Endothelial cell of umbilical vein (primary cell): ENCODE data around the gene CCDC187. TPM values are rescaled to one million over a fixed set of nuclear protein-coding genes. Genes with fewer than 3 reads are reported as not detected.

ENCODE experiments used
- BruUV-seq: library from RNA; stranded (reverse); fragments of 400-500 nt; replicated peaks from 2 replicates; lab custom pipeline; 2021; lab: Mats Ljungman, UMichigan
- CTCF ChIA-PET: fragments of 300-600, 350-600 bp; sonication (Branson Sonifier 250); formaldehyde crosslinking; loops from one replicate; lab custom pipeline; 2021; ENCODE audit warnings: antibody characterized with exemption, inconsistent platforms; lab: Charles Lee
- POLR2A ChIA-PET: fragments of 300-600, 350-600 bp; sonication (Branson Sonifier 250); formaldehyde crosslinking; loops from one replicate; lab custom pipeline; 2021; ENCODE audit warnings: antibody characterized with exemption, inconsistent platforms; lab: Charles Lee
- DNase-seq: peaks from one replicate; pipeline ENCODE4 v3.0.0-alpha.2; 2011; ENCODE audit warnings: low read depth, low spot score
- FAIRE-seq: peaks from 2 replicates; lab custom pipeline; 2011; peaks lifted over from hg19 to GRCh38; lab: Jason Lieb, UNC
- H2AFZ ChIP-seq: 2 replicates; pipeline ENCODE4 v1.6.0; 2012; ENCODE audit warnings: low read depth, low read length, control low read depth, inconsistent platforms
- H3K27ac ChIP-seq: 2 replicates; pipeline ENCODE4 v1.5.1; 2011; ENCODE audit warnings: low read depth, mild to moderate bottlenecking, control low read depth, low read length, moderate library complexity; ENCODE audit not compliant: insufficient read depth
- H3K27me3 ChIP-seq, 2 experiments: 2 replicates each; pipeline versions ENCODE4 v1.6.0 to v1.6.1; 2011; ENCODE audit warnings: low read length in 2 of 2, mixed read lengths in 1 of 2; ENCODE audit not compliant: control insufficient read depth in 2 of 2, insufficient read depth in 2 of 2
- H3K36me3 ChIP-seq, 2 experiments: 2 replicates in 1 of 2; 3 replicates in 1 of 2; pipeline ENCODE4 v1.5.1; 2011; ENCODE audit warnings: low read length in 2 of 2, mild to moderate bottlenecking in 1 of 2, moderate library complexity in 1 of 2; ENCODE audit not compliant: control insufficient read depth in 2 of 2, insufficient read depth in 2 of 2; ENCODE audit errors: extremely low read depth in 1 of 2
- H3K4me1 ChIP-seq: 3 replicates; pipeline ENCODE4 v1.5.1; 2011; ENCODE audit warnings: mild to moderate bottlenecking, low read length; ENCODE audit not compliant: control insufficient read depth, insufficient read depth; ENCODE audit errors: extremely low read depth
- H3K4me2 ChIP-seq: 2 replicates; pipeline ENCODE4 v1.6.1; 2011; ENCODE audit warnings: low read length, control low read depth, mixed read lengths; ENCODE audit not compliant: insufficient read depth
- H3K4me3 ChIP-seq, 3 experiments: fragments of 200-600 bp in 1 of 3; sonication (generic), shearing (Covaris generic) in 1 of 3; replicated peaks in 1 of 3; 2 replicates each; pipeline ENCODE4 v1.5.1; 2011 to 2016; ENCODE audit warnings: control low read depth in 3 of 3, low read length in 3 of 3, mild to moderate bottlenecking in 2 of 3, inconsistent platforms in 1 of 3, low read depth in 1 of 3, moderate library complexity in 1 of 3; ENCODE audit not compliant: insufficient read depth in 1 of 3
- H3K79me2 ChIP-seq: 2 replicates; pipeline ENCODE4 v1.6.0; 2012; ENCODE audit warnings: low read length, inconsistent platforms; ENCODE audit not compliant: control insufficient read depth, insufficient read depth
- H3K9ac ChIP-seq: replicated peaks from 2 replicates; pipeline ENCODE3; 2011; ENCODE audit warnings: low read length, control low read depth; ENCODE audit not compliant: insufficient read depth; ENCODE audit errors: extremely low read depth
- H3K9me1 ChIP-seq: replicated peaks from 3 replicates; pipeline ENCODE4 v1.6.0; 2011; ENCODE audit warnings: mild to moderate bottlenecking, low read length; ENCODE audit not compliant: control insufficient read depth, insufficient read depth; ENCODE audit errors: extremely low read depth
- H3K9me3 ChIP-seq: replicated peaks from 2 replicates; pipeline ENCODE4 v1.5.1; 2012; ENCODE audit warnings: low read length, inconsistent platforms; ENCODE audit not compliant: control insufficient read depth, insufficient read depth
- H4K20me1 ChIP-seq: replicated peaks from 2 replicates; pipeline ENCODE3; 2011; ENCODE audit warnings: mild to moderate bottlenecking, low read length; ENCODE audit not compliant: control insufficient read depth, insufficient read depth; ENCODE audit errors: extremely low read depth
- EZH2 ChIP-seq: IDR thresholded peaks from 2 replicates; pipeline ENCODE4 v1.6.1; 2012; ENCODE audit warnings: borderline replicate concordance, low read depth, mild to moderate bottlenecking, moderate library complexity, low read length, inconsistent platforms; ENCODE audit not compliant: severe bottlenecking
- FOS ChIP-seq: IDR thresholded peaks from 2 replicates; pipeline ENCODE4 v1.6.1; 2011; ENCODE audit warnings: mild to moderate bottlenecking, low read length, moderate library complexity, borderline replicate concordance; ENCODE audit not compliant: insufficient read depth
- GATA2 ChIP-seq: IDR thresholded peaks from 2 replicates; pipeline ENCODE4 v1.7.0; 2011; ENCODE audit warnings: low read depth, mild to moderate bottlenecking, moderate library complexity, mixed read lengths, low read length; ENCODE audit not compliant: insufficient read length, insufficient read depth
- JUN ChIP-seq: IDR thresholded peaks from 2 replicates; pipeline ENCODE4 v1.6.1; 2011; ENCODE audit warnings: borderline replicate concordance, low read depth; ENCODE audit not compliant: insufficient read length, insufficient read depth
- MYC ChIP-seq: IDR thresholded peaks from one replicate; pipeline ENCODE4 v1.6.1; 2011; ENCODE audit warnings: mild to moderate bottlenecking, low read depth, low read length
- POLR2A ChIP-seq: IDR thresholded peaks from 2 replicates; pipeline ENCODE4 v1.6.1; 2012; ENCODE audit warnings: low read depth, mild to moderate bottlenecking, control low read depth, low read length
- POLR2AphosphoS5 ChIP-seq: IDR thresholded peaks from 2 replicates; pipeline ENCODE4 v1.6.1; 2012; ENCODE audit warnings: low read depth, mild to moderate bottlenecking, control low read depth, low read length, moderate library complexity; ENCODE audit not compliant: insufficient read depth
- dilution Hi-C: fragments of 300-500 bp; cut with MboI; formaldehyde crosslinking; loops from one replicate; pipeline ENCODE4 v1.15.0; 2019; ENCODE audit warnings: low sequenced_read_pairs; ENCODE audit not compliant: extremely low pct_ligation_motif_present
- intact Hi-C: fragments of 100-400 bp; cut with micrococcal nuclease; formaldehyde crosslinking; loops from one replicate; pipeline ENCODE4 v1.10.0; 2022
- polyA plus RNA-seq, 4 experiments: library from polyadenylated mRNA; depleted of rRNA in 3 of 4; stranded (reverse) in 3 of 4; unstranded in 1 of 4; fragments of >200 nt; gene quantifications; 2 replicates each; pipeline versions ENCODE4 v1.2.1 to v1.2.3, GENCODE V29; 2011 to 2012; ENCODE audit warnings: missing spikeins in 1 of 4
- total RNA-seq: library from RNA; stranded (reverse); gene quantifications from 2 replicates; pipeline ENCODE4 v1.2.3, GENCODE V29; 2021
- TF ChIP-seq, protein P1 (sequence below): IDR thresholded peaks from 2 replicates; pipeline ENCODE4 v1.6.1; 2011; ENCODE audit not compliant: insufficient read depth, insufficient read length
- TF ChIP-seq, protein P2 (sequence below), 2 donors: IDR thresholded peaks; 1 replicate in 1 of 2; 2 replicates in 1 of 2; pipeline ENCODE4 v1.5.1; 2011; ENCODE audit warnings: low read length in 2 of 2, mild to moderate bottlenecking in 2 of 2, moderate library complexity in 2 of 2, control low read depth in 1 of 2, inconsistent platforms in 1 of 2, low read depth in 1 of 2; ENCODE audit not compliant: insufficient read depth in 1 of 2; ENCODE audit errors: extremely low read depth in 1 of 2

The CCDC187 gene
- total and polyA plus RNA-seq, 2 donors (not counting 3 experiments of a cell fraction or from before 2014, with no cell fraction given): not detected

DNA sequence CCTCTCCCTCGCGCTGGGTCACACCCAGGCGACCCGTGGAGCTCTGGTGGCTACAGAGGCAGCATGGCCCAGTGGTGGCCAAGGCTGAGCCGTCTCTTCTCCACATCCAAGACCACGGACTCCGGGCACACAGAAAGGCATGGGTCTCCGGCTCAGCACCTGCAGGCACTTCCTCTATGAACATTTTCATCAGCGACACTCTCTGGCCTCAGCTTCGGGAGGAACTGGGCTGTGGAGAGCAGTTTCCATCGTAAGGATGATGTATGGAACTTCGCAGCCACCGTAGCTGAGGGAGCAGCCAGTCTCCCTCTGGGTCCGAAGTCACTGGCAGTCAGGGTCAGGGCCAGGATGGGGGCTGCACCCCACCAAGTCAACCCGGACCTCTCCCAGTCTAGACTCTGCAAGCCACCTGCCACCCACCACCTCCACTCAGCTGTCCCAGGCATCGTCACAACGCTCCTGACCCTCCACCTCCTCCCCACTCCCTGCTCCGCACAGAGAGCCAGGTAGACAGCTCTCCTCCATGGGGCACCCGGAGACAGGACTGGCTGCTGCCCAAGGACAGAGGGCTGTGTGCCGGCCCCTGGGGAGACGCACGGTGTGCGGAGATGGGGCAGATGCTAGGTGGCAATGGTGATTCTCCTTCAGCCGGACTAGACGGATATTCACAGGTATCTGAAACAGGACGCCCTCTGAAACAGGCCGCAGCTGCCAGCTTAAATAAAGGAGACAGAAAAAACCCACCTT is 68.0 kb downstream of the CCDC187 start:
- POLR2A ChIA-PET: no interaction called here
- no peaks in the 10 kb centered on the region for H3K27me3 ChIP-seq

More for the DNA sequence above, 68.0 kb downstream of the CCDC187 start:
- Histone ChIP-seq H3K9me1 (no peaks in the 10 kb centered on the region), H3K36me3 (peaks cover 0 to 7% of the 10 kb centered on the region in 2 experiments), H3K9me3 (no peaks in the 10 kb centered on the region), H3K4me3 (no peak overlapping the region), H3K4me1 (no peaks in the 10 kb centered on the region), H3K79me2 (peaks cover 3% of the 10 kb centered on the region), H3K9ac (no peak overlapping the region), H4K20me1 (no peaks in the 10 kb centered on the region), H3K27ac (no peak overlapping the region), H3K4me2 (no peak overlapping the region), H2AFZ (no peak overlapping the region)
- dilution Hi-C loops (no loop called here), intact Hi-C loops (no loop called here)
- CTCF ChIA-PET: interaction anchor here (1.7 kb wide), 1 partner anchor 11 kb away, joined by 5 read pairs; no protein-coding TSS in a partner anchor
- FAIRE-seq (no peak), DNase-seq (no peak)
- no TSS peak for BruUV-seq
- TF ChIP-seq POLR2AphosphoS5 (no peak), MYC (no peak), POLR2A (no peak), JUN (no peak), FOS (no peak), EZH2 (no peak), GATA2 (no peak)
- TF ChIP-seq, protein P1, sequence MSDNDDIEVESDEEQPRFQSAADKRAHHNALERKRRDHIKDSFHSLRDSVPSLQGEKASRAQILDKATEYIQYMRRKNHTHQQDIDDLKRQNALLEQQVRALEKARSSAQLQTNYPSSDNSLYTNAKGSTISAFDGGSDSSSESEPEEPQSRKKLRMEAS: no peak
- TF ChIP-seq, protein P2, sequence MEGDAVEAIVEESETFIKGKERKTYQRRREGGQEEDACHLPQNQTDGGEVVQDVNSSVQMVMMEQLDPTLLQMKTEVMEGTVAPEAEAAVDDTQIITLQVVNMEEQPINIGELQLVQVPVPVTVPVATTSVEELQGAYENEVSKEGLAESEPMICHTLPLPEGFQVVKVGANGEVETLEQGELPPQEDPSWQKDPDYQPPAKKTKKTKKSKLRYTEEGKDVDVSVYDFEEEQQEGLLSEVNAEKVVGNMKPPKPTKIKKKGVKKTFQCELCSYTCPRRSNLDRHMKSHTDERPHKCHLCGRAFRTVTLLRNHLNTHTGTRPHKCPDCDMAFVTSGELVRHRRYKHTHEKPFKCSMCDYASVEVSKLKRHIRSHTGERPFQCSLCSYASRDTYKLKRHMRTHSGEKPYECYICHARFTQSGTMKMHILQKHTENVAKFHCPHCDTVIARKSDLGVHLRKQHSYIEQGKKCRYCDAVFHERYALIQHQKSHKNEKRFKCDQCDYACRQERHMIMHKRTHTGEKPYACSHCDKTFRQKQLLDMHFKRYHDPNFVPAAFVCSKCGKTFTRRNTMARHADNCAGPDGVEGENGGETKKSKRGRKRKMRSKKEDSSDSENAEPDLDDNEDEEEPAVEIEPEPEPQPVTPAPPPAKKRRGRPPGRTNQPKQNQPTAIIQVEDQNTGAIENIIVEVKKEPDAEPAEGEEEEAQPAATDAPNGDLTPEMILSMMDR (IDR thresholded peaks at IDR 0.05; ENCODE audit: extremely low read depth in 1 of 2, insufficient read depth in 1 of 2, low read depth in 1 of 2, low read length in 2 of 2): no peak
